Measurements from ENCODE around the gene SST.

GRCh38 chr3:187702507-187703033 lies 32.4 kb upstream of the SST start, which contains the start of gene RTP2:
- TF ChIP-seq CTCF (IDR thresholded peaks at IDR 0.05; ENCODE audit: insufficient read depth, low read length) (no peak), POLR2AphosphoS5 (IDR thresholded peaks at IDR 0.05; ENCODE audit: low read depth) (no peak), REST (IDR thresholded peaks at IDR 0.05; ENCODE audit: insufficient replicate concordance, low read depth) (no peak), SPI1 (IDR thresholded peaks at IDR 0.05; ENCODE audit: borderline replicate concordance, low read depth) (no peak), GABPA (IDR thresholded peaks at IDR 0.05; ENCODE audit: low read depth) (no peak)
